ENCODE results near the gene SLK. TPM values are rescaled to one million over a fixed set of nuclear protein-coding genes. Genes with fewer than 3 reads are reported as not detected.

SLK gene
- total and polyA plus RNA-seq, 7 donors, result 15.6 to 96.1 (median 72.1) TPM

GRCh38 chr10:104043185-104043830 lies 76.4 kb downstream of the SLK start:
- Histone ChIP-seq H3K27ac (no peak overlapping the region), H3K4me1 (no peaks in the 10 kb centered on the region), H3K9me3 (no peaks in the 10 kb centered on the region), H3K36me3 (no peaks in the 10 kb centered on the region), H3K4me3 (no peak overlapping the region), H3K27me3 (no peaks in the 10 kb centered on the region)
- no peak for TF ChIP-seq POLR2AphosphoS5 (IDR thresholded peaks at IDR 0.05)
- no peak for TF ChIP-seq EP300 (IDR thresholded peaks at IDR 0.05)
- TF ChIP-seq POLR2A (IDR thresholded peaks at IDR 0.05), result no peak
- no peak for TF ChIP-seq CTCF (IDR thresholded peaks at IDR 0.05)
- DNase-seq, result no peak
- intact Hi-C loops (cut with DNase I), result no loop called here
- 84 to 87% methylated on average over 8 of the region's 8 CpGs for WGBS, 2 donors

- Histone ChIP-seq H3K36me3 (no peaks in the 10 kb centered on the region), H3K9me3 (no peaks in the 10 kb centered on the region), H3K27me3 (no peaks in the 10 kb centered on the region), H3K4me3 (no peak overlapping the region), H3K4me1 (no peaks in the 10 kb centered on the region), H3K27ac (no peak overlapping the region)
- no peak for TF ChIP-seq POLR2AphosphoS5 (IDR thresholded peaks at IDR 0.05)
- no peak for TF ChIP-seq CTCF (IDR thresholded peaks at IDR 0.05)
- no peak for TF ChIP-seq POLR2A (IDR thresholded peaks at IDR 0.05)
- no peak for TF ChIP-seq EP300 (IDR thresholded peaks at IDR 0.05)
- intact Hi-C loops (cut with DNase I), result no loop called here
- WGBS, 2 donors, result 78 to 83% methylated on average over 4 of the region's 4 CpGs
- DNase-seq, result no peak
These were observed 76.9 kb downstream of the SLK start for GRCh38 chr10:104043854-104044253.

- Histone ChIP-seq H3K27me3 (no peaks in the 10 kb centered on the region), H3K4me1 (no peaks in the 10 kb centered on the region), H3K4me3 (no peak overlapping the region), H3K36me3 (no peaks in the 10 kb centered on the region), H3K27ac (no peak overlapping the region), H3K9me3 (no peaks in the 10 kb centered on the region)
- WGBS, 2 donors, result 86 to 92% methylated on average over 9 of the region's 9 CpGs
- no peak for DNase-seq
- intact Hi-C loops (cut with DNase I), result loop anchor here (5.0 kb wide), 1 partner anchor 162 kb away; no protein-coding TSS in a partner anchor
- TF ChIP-seq POLR2A (IDR thresholded peaks at IDR 0.05), result no peak
- peak in 2 of 4 experiments; percentile 9 to 40 for TF ChIP-seq CTCF (IDR thresholded peaks at IDR 0.05)
- no peak for TF ChIP-seq EP300 (IDR thresholded peaks at IDR 0.05)
- no peak for TF ChIP-seq POLR2AphosphoS5 (IDR thresholded peaks at IDR 0.05)
These were observed 78.5 kb downstream of the SLK start for GRCh38 chr10:104045151-104046089.

- H3K4me3 ChIP-seq, result no peak overlapping the region
- no peak for DNase-seq
- H3K27me3 ChIP-seq, result no peaks in the 10 kb centered on the region
- WGBS, 2 donors, result 86 to 94% methylated on average over 6 of the region's 6 CpGs
- intact Hi-C loops (cut with DNase I), result loop anchor here (5.0 kb wide), 1 partner anchor 161 kb away; no protein-coding TSS in a partner anchor
- no peaks in the 10 kb centered on the region for H3K4me1 ChIP-seq
- H3K36me3 ChIP-seq, result no peaks in the 10 kb centered on the region
- no peak for TF ChIP-seq EP300 (IDR thresholded peaks at IDR 0.05)
- no peak for TF ChIP-seq POLR2AphosphoS5 (IDR thresholded peaks at IDR 0.05)
- TF ChIP-seq POLR2A (IDR thresholded peaks at IDR 0.05), result no peak
- TF ChIP-seq CTCF (IDR thresholded peaks at IDR 0.05), result no peak
- H3K27ac ChIP-seq, result no peak overlapping the region
- H3K9me3 ChIP-seq, result no peaks in the 10 kb centered on the region
These were observed 79.7 kb downstream of the SLK start for GRCh38 chr10:104046651-104047050.
